Measurements from ENCODE around the gene DOCK3.

DNA sequence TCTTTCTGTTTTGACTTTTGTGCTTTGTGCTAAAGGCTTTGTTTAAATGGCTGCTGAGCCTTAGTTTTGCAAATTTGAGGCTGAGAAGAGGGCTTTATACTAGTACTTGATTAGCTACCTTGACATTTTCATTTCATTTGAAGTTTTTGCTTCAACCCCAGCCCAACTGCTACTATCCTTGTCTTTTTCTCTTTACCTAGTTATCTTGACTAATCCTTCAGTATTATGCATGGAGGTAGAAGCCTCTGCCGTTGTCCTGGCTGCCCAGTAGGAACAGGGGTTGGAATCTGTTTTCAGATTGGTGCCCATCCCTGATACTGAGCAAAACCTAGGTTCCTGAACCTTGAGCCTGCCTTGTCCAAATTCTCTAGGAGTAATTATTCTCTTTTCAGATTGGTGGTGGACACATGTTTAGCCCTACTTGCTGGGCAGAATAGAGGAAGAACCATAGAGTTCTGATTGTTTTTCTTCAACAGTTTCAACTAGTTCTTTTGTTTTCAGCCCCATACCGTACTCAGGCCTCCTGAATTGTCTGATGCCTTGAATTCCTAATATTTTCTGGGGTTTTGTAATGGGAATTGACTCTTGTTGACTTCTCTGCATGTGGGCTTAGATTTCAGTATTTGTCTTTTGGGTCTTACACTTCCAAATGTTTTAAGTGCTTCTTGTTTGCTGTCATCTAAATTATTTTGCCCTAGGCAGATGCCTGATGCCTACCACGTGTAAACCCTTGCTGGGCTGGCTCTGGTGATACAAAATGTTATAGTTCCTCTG, 143.2 kb downstream of the DOCK3 start:
- TF ChIP-seq POLR2AphosphoS5 (IDR thresholded peaks at IDR 0.05; ENCODE audit: insufficient read depth, low read depth, low read length) (no peak), EZH2 (IDR thresholded peaks at IDR 0.05; ENCODE audit: borderline replicate concordance, low read depth, low read length, severe bottlenecking) (no peak), MAX (IDR thresholded peaks at IDR 0.05; ENCODE audit: insufficient read depth, insufficient read length) (no peak), JUN (IDR thresholded peaks at IDR 0.05; ENCODE audit: borderline replicate concordance, insufficient read depth, insufficient read length, low read depth) (no peak), CTCF (IDR thresholded peaks at IDR 0.05; ENCODE audit: extremely low read depth in 1 of 2, insufficient read depth in 1 of 2, low read depth in 1 of 2, low read length in 2 of 2) (no peak), POLR2A (IDR thresholded peaks at IDR 0.05; ENCODE audit: low read depth, low read length) (no peak)

Data from endothelial cell of umbilical vein (primary cell).